GM21526 (cell line): ENCODE results near the gene DCLK1.

Experiments
- ATAC-seq: cut with Tn5 transposase; IDR thresholded peaks from one replicate; pipeline ENCODE4 v1.9.1; 2021; ENCODE audit warnings: moderate library complexity; ENCODE audit not compliant: unreplicated experiment, low FRiP score

The DCLK1 gene

DNA sequence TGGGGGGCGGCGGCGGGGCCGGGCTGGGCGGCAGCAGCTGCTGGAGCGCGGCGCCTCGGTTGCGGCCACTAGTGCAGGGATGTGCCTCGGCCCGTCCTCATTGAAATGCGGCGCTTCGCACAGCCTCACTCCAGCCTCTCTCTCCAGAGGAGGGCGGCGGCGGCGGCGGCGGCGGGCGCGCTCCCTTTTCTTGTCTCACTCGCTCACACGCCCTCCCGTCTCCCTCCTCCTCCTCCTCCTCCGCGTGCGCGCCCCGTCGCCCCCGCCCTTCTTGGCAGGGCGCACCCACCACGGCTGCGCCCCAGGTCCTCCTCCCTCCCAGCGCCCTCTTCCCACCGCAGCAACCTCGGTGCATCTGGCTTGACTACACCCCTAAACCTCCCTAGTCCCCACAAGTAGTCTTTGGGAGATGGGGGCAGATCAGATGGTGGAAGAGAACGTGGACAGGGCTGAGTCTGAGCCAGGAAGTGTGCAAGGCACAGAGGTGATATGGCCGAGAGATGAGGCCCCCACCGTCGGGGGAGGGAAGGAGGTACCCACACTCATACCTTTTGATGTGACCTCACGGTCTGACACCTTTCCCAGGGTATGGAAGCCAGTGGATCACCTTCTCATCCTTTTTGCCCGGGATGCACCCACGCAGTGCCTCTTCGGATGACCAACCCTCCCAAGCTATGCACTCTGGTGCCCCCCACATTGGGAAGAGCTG lies at the start of gene DCLK1:
Gene DCLK1, minus strand, starts transcription at position 161 of the 709 bp plus-strand sequence.
- ATAC-seq = no peak

DNA sequence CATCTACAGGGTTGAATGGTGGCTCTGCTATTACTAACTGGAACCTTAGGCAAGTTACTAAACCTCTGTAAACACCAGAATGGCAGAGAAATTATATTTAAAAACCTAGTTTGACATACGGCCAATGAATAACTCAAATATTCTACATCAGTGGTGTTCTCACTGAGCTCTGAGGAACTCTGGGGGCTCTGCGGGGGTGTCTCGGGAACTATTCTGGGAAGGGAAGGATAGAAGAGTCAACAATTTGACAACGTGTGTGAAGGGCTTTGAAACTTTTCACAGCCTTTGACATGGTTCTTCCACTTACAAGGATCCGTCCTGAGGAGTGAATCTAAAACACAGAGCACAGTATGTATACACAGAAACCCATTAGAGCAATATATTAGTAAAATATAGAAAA lies 44.4 kb upstream of the DCLK1 start:
- ATAC-seq = no peak

DNA sequence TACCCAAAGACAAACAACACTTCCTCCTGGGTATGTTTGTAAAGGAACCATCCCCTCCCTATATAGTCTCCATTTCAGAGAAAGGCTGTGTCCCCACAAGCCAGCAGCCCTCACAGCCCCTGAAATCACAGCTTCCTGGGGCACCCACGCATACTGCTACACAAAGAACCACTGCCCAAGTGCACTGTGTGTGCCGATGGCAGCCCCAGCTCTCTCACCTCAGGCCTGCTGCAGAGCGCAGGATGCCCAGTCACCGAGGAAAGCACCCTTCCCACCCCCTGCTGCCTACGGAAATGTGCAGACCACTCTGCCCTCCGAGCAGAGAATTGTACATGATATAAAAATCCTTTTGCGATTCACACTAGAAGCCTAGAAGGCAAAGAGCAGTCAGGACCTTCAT lies 43.7 kb upstream of the DCLK1 start:
- no peak for ATAC-seq

DNA sequence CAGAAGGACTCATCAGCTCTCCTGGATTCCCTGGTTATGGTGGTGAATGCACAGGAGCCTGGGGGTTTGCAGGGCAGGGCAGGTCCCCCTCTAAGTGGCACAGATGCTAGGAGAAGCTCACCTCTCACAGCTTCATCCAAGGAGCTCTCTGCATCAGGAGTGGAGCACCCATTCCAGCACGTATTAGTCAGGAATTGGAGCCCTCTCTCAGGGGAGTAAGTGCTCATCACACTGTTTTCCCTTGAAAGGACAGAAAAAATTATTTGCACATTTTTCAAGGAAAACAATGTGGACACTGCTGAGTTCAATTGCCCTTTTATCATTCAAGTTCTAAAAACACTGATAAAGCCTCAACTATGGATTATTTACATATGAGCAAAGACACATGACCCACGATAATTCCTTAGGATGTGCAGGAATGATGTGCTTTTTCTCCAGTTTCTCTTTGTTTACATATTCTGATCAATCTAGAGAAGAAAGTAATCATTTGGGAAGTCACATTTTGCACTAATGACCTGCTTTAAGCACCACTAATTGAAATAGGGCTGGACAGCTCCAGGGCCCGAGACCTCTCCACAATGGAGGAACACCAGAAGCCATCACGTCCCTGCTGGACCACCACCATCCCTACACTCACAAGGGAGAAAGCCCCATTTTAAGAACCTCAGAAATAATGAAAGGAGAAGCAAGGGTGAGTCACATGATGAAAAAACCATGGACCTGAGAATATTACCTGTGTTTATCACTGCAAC lies 42.6 kb upstream of the DCLK1 start:
- no peak for ATAC-seq

DNA sequence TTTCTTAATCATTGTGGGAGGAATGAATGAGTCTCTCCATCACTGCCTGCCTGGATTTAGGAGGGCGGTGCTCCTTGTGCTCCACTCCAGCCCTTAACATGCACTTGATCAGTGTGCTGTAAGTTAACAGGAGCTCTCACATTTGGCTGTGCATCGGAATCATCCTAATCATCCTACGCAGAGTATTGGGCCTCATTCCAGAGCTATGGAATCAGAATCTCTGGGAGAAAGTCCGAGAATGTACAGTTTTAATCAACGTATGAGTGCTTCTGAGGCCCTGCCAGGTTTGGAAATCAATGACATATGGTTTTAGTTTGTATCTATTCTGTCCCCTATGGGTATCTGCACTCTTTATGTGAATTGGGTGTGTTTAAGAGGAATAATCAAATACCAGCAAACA lies 34.9 kb upstream of the DCLK1 start:
- ATAC-seq = no peak

DNA sequence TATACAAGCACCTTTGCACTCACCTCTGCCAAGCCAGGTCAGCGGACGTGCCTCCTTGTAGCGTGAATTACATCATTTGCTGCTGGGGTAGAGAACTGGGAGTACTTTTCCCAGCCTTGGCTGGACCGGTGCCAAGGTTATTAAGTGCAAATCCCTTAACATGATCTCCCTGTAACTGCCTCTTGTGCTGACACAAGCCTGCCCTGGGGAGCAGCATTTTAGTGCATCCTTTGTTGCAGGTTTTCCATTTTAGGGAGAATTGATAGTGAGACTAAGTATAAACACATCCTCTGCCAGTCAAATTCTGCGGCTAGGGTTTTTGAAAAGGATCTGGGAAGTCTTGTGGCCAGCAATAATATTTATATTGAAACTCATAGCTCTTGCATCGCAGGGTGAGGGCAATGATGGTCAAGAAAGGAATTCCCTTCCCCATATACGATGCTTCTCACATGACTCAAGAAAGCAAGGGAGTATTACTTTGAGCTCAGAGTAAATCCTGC lies 32.7 kb upstream of the DCLK1 start:
- no peak for ATAC-seq

DNA sequence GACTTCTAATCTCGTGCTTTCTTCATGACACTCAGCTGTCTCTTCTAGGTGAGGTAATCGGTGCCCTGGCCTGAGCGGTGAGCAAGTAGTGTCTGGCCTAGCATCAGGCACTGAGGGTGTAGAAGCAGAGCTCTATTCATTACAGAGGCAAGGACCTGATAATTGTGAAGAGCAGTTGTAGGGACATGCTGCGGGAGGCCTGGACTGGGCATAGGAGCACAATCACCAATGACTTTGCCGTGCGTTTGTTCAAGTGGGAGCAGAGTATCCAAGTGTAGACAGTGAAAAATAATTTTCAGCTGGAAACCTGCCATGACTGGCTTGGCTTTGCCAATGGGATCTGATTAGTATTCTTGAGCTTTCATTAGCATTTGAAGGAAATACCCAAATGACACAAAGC lies 32.1 kb upstream of the DCLK1 start:
- ATAC-seq = no peak

DNA sequence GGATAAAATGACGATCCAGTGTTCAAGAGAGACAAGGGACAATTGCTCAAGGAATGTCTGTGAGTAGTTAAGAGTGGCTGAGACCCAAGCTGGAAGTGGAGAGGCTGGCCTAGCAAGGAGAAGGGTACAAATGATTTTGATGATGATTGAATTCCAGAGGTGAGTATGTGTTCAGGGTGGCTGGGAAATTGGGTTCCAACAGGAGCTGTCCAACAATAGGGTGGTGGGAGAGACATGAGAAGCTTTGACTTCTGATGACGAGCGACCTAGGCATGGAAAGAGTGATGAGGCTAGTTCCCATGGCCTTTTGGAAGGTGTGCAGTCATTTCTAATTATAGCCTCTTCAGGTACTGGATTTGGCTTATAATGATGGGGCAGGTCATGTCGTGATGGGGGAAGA lies 29.1 kb upstream of the DCLK1 start:
- ATAC-seq = no peak

DNA sequence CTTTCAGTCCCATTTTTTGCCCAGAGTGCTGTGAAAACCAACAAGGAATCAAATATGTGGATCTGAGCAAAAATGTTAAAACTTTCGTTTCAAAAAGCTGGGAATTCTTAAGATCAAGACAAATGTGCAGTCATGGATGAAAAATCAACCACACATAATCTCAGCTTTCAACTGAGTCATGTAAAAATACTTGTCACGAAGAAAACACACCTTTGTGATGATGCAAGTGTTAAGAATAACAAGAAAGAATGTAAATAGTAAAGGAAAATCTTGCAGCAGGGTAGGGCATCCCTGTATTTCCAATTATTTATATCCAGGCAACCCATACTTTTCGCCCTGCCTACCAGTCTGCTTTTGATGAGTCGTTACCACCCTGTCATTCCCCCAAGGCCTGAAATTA lies 27.4 kb upstream of the DCLK1 start:
- ATAC-seq = no peak

DNA sequence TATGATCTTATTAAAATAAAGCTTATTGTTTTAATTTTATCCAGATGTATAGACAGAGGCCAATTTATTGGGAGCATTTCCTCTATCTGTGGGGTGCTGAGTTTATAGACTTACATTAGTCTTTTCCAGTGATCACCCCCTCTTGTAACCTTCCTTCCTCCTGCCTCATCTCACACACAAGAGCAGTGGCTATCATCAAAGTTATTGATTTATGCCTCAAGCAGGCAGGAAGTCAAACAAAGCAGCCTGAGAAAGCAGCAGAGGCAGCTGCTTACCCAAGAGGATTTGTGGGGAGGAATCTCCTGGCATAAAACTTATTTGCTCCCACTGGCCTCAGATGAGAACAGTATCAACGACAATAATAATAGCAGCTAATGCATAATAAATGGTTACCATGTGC lies 26.3 kb upstream of the DCLK1 start:
- no peak for ATAC-seq

DNA sequence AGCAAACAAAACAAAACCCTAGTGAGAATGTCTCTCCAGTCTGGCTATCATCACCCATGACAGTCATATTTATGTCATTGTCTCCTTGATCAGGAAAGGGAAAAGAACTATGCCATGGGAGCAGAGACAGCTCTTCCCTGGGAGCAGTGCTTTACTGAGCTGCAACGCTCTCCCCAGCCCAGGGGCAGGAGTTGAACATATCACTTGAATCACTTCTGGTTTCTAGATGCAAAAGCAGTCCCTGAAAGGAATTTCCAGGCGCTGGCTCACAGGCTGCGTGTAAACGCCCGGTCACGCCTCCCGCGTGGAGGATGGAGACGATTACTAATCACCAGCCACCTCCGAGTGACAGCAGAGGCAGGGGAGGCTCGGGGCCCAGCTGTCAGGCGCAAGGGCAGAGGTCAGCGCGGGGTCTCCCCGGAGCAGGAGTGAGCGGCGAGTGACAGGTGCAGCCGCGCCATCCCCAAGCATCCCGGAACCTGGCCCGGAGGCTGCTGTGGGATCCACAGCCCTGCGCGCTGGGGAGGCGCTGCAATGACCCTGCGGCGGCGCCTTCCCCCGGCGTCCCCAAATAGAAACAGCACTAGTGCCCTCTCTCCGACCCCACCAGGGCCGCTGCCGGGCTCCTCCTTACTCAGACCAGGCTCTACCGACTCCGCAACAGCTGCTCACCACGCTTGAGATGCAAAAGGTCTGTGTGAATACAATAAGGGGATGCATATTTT lies 23.5 kb upstream of the DCLK1 start:
- ATAC-seq = no peak

DNA sequence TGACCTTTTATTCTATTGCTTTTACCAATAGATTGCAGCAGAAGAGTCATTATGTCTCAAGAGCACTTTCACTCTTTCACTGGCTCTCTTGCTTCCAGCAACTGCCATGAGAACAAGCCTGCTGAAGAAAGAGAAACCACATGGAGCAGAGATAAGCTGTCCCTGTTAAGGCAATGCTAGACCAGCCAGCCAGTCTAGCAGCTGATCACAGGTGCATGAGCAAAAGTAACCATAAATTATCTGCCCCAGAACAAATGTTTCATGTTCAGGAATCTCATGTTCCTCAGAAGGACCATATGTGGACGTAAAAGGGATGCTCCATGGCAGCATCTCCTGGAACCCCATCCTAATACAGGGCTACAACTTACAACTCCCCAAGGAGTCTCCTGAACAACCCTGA lies 20.4 kb upstream of the DCLK1 start:
- no peak for ATAC-seq

DNA sequence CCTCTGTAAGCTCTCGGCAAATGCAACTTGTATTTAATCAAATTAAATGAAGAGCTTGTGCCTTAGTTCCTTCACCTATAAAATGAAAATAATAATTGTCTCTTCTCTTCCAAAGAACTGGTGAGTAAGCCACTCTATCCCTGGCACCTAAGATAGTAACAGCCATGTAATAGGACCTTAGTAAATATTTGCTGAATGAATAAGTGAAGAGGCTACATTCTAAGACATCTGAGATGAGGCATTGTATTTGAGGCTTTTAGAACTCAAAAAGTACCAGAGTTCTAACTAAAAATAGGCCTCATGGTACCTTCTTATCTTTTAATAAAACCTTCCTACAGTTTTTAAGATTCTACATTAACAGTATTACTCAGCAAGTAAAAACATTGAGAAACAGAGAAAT lies 17.3 kb upstream of the DCLK1 start:
- no peak for ATAC-seq

DNA sequence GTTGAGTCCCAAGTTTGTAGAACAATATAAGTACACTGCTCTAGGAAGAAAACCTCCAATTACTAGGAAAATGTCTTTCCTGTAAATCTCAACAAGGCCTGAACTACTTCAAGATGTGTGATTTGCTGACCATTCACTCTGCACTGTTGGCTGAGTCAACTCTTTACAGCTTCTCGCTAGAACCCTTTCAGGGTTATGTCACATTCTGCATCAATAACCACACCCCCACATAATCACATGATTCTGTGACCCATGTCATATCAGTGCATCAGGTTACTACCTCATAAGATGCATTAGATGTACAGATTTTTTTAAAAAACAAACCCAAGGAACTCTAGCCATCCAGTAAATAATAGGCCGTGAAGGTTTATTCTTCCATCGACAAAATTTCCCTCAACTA lies 16.1 kb upstream of the DCLK1 start:
- no peak for ATAC-seq

DNA sequence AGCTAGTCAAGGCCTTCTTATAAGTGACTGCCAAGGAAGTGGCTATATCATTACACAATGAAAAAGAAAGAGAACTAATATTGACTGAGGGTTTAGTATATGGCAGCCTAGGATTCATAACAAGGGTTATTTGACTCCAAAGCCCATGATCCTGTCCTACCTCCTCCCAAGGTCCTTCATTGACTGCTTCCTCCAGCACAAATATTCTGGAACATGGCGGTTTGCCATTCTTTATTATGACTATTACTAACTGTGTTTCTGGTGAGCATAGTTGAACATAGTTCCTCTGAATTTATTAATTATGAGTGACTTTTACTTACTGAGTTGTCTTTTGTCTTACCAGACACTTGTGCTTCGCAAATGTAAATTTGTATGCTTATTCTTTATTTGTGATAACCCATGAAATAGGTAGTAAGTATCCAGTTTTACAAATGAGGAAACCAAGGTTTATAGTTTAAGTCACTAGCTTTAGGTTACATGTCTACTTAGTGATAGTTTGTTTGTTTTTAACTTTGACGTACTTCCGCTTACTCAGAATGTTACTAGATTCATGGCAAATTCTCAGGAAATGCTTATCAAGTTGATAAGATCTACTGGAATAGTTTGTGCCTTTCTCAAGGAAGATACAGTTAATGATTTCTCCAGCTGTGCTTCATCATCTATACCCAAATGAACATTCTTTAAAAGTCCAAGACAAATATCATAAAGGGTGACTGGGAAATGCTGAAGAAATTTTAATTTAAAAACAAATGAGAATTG lies 15.5 kb upstream of the DCLK1 start:
- no peak for ATAC-seq

DNA sequence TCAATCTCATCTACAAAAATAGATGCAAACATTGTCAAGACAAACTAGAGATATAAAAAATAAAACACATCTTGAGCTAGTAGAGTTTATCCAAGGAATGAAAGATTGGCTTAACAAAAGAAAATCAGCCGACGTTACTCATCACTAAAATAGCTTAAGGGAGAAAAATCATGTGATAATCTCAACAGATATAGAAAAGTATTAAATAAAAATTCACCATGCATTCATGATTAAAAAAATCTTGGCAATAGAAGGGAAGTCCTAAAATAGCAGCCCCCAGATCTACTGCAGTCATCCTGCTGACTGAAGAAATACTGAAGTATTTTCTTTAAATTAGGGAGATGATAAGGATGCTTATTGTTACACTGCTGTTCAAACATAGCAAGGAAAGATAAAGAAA lies 12.6 kb upstream of the DCLK1 start:
- no peak for ATAC-seq

DNA sequence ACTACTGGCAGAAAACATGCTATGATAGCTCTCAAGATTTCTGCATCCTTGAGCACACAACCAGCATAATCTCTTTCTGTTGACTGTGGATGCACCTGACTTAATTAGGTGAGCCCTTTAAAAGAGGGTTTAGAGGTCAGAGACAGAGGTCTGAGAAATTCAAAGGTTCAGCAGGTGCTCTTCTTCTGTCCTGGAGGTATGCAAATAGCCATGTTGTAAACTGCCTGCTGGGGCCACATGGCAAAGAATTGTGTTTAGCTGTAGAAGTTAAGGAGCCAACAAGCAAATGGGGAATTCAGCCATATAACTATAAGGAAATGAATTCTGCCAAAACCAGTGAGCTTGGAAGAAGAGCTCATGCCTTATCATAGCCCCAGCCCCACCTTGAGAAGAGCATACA lies 11.6 kb upstream of the DCLK1 start:
- no peak for ATAC-seq

DNA sequence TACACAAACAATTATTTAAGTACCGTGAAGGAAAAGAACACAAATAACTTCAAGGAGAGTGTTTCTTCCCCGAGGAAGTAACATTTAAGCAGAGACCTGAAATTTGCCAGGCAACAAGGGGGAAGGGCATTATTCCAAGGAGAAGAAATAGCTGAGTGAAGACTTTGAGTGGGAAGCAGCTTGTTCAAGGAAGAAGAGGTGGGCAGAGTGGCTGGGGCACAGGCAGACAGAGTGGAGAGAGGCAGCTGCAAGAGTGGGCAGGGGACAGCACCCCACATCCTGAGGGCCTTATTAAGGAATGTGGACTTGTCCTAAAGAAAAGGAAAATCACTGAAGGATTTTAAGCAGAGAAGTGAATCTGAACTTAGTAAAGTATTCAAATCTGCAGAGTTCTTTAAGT lies 4.7 kb upstream of the DCLK1 start:
- ATAC-seq = no peak

DNA sequence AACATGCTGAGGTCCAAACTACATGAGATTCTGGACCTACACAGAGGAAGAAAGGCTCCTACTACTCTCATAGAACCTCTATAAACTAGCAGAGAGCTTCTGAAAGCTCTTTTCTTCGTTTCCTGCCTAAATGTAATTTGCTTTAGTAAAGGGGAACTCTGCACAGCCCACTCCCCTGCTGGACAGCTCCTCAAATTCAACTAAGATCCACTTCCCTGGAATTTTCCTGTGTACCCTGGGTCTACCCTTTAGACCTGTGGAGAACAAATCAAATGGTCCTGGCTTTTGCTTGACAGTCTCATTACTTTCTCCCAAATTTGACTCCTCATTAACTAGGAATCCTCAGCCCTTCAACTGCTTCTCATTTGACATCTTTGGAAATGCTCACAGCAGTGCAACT lies 3.5 kb upstream of the DCLK1 start:
- ATAC-seq = no peak

DNA sequence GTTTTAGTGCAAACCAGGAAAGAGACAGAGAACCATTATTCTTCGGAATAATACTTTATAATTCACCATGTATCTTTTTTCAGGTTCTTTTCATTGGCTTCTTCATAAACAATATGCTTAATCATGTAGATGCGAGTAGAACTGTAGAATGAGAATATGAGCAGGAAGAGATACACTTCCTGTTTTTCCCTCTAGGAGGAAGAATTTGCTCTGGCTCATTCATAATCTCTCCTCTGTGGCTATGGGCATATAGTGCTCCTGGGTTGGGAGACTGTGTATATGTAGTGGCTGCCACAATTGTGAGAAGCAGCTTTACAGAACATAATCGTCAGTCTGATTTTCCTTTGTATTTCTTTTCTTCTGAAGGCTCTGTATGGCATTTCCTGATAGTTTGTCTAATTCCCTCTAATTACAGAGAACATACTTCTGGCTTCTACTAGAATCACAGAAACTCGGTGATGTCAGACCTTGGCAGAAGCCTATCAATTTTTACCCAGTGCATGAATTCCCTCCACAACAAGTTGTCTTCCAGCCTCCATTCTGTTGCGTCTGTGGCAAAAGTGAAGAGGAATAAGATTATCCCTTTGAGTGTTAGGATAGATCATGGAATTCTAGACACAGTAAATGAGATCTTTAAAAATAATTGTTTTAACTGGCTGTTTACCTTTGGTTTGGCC lies 2.9 kb upstream of the DCLK1 start:
- no peak for ATAC-seq
